ENCODE data around the gene CLCA2.

CLCA2 gene

GRCh38 chr1:86381223-86381622, 42.7 kb upstream of the CLCA2 start:
- no peak overlapping the region for H3K4me3 ChIP-seq (ENCODE audit: low read depth, low read length)
- no peak for DNase-seq (ENCODE audit: low read depth)
- TF ChIP-seq MAX (IDR thresholded peaks at IDR 0.05; ENCODE audit: low read depth, low read length) (no peak), MYC (IDR thresholded peaks at IDR 0.05; ENCODE audit: low read depth, low read length) (no peak), CTCF (IDR thresholded peaks at IDR 0.05; ENCODE audit: low read depth, low read length) (no peak), POLR2A (IDR thresholded peaks at IDR 0.05; ENCODE audit: extremely low read depth, insufficient read length) (no peak)

- no peak for TF ChIP-seq MYC (IDR thresholded peaks at IDR 0.05; ENCODE audit: low read depth, low read length)
- no peak overlapping the region for H3K4me3 ChIP-seq (ENCODE audit: low read depth, low read length)
- no peak for DNase-seq (ENCODE audit: low read depth)
Measured at GRCh38 chr1:86382878-86383277, 41.1 kb upstream of the CLCA2 start.

- TF ChIP-seq POLR2A (IDR thresholded peaks at IDR 0.05; ENCODE audit: extremely low read depth, insufficient read length) (no peak), CTCF (IDR thresholded peaks at IDR 0.05; ENCODE audit: low read depth, low read length) (no peak)
- no peak overlapping the region for H3K4me3 ChIP-seq (ENCODE audit: low read depth, low read length)
- DNase-seq (ENCODE audit: low read depth): no peak
Measured at GRCh38 chr1:86387916-86388627, 35.9 kb upstream of the CLCA2 start.

GRCh38 chr1:86388777-86389176, 35.2 kb upstream of the CLCA2 start:
- H3K4me3 ChIP-seq (ENCODE audit: low read depth, low read length): no peak overlapping the region
- no peak for DNase-seq (ENCODE audit: low read depth)
- TF ChIP-seq POLR2A (IDR thresholded peaks at IDR 0.05; ENCODE audit: extremely low read depth, insufficient read length) (no peak), MAX (IDR thresholded peaks at IDR 0.05; ENCODE audit: low read depth, low read length) (no peak), MYC (IDR thresholded peaks at IDR 0.05; ENCODE audit: low read depth, low read length) (no peak)

- H3K4me3 ChIP-seq (ENCODE audit: low read depth, low read length): no peak overlapping the region
- TF ChIP-seq MAX (IDR thresholded peaks at IDR 0.05; ENCODE audit: low read depth, low read length) (no peak), POLR2A (IDR thresholded peaks at IDR 0.05; ENCODE audit: extremely low read depth, insufficient read length) (no peak), CTCF (IDR thresholded peaks at IDR 0.05; ENCODE audit: low read depth, low read length) (no peak), MYC (IDR thresholded peaks at IDR 0.05; ENCODE audit: low read depth, low read length) (no peak)
- DNase-seq (ENCODE audit: low read depth): no peak
Measured at GRCh38 chr1:86389307-86389706, 34.7 kb upstream of the CLCA2 start.

- no peak overlapping the region for H3K4me3 ChIP-seq (ENCODE audit: low read depth, low read length)
- DNase-seq (ENCODE audit: low read depth): no peak
- TF ChIP-seq POLR2A (IDR thresholded peaks at IDR 0.05; ENCODE audit: extremely low read depth, insufficient read length) (no peak), CTCF (IDR thresholded peaks at IDR 0.05; ENCODE audit: low read depth, low read length) (no peak), MYC (IDR thresholded peaks at IDR 0.05; ENCODE audit: low read depth, low read length) (no peak), MAX (IDR thresholded peaks at IDR 0.05; ENCODE audit: low read depth, low read length) (no peak)
Measured at GRCh38 chr1:86394416-86394815, 29.6 kb upstream of the CLCA2 start.

All from NB4 (cell line).